Measurements from ENCODE around the gene GALT. TPM values are rescaled to one million over a fixed set of nuclear protein-coding genes. Genes with fewer than 3 reads are reported as not detected.

The GALT gene
- total RNA-seq, 3 donors from 2014 or later: 26.1 to 37.0 (median 36.7) TPM

GRCh38 chr9:34688329-34689115 is 42.0 kb downstream of the GALT start:
- no peaks in the 10 kb centered on the region for H3K27me3 ChIP-seq
- no peaks in the 10 kb centered on the region for H3K4me1 ChIP-seq
- TF ChIP-seq CTCF (IDR thresholded peaks at IDR 0.05) (no peak), POLR2A (IDR thresholded peaks at IDR 0.05) (no peak), POLR2AphosphoS5 (IDR thresholded peaks at IDR 0.05) (no peak)
- no peak overlapping the region for H3K4me3 ChIP-seq
- no peak for DNase-seq (ENCODE audit: low spot score in 2 of 2)
- H3K9me3 ChIP-seq: no peaks in the 10 kb centered on the region
- H3K36me3 ChIP-seq: no peaks in the 10 kb centered on the region
- peak overlapping the region in 1 of 2 donors; percentile 38 for H3K27ac ChIP-seq
- intact Hi-C loops (cut with DNase I; ENCODE audit: low total_unique reads): no loop called here

- Histone ChIP-seq H3K27me3 (no peaks in the 10 kb centered on the region), H3K4me3 (no peak overlapping the region), H3K36me3 (no peaks in the 10 kb centered on the region), H3K4me1 (no peaks in the 10 kb centered on the region), H3K9me3 (no peaks in the 10 kb centered on the region), H3K27ac (no peak overlapping the region)
- no peak for DNase-seq (ENCODE audit: low spot score in 2 of 2)
- TF ChIP-seq CTCF (IDR thresholded peaks at IDR 0.05): no peak
- TF ChIP-seq POLR2A (IDR thresholded peaks at IDR 0.05): no peak
- TF ChIP-seq POLR2AphosphoS5 (IDR thresholded peaks at IDR 0.05): no peak
- intact Hi-C loops (cut with DNase I; ENCODE audit: low total_unique reads): no loop called here
Observed at GRCh38 chr9:34689116-34689470, 42.6 kb downstream of the GALT start.

- TF ChIP-seq CTCF (IDR thresholded peaks at IDR 0.05) (no peak), POLR2A (IDR thresholded peaks at IDR 0.05) (no peak), POLR2AphosphoS5 (IDR thresholded peaks at IDR 0.05) (no peak)
- DNase-seq (ENCODE audit: low spot score in 2 of 2): no peak
- no peaks in the 10 kb centered on the region for H3K36me3 ChIP-seq
- intact Hi-C loops (cut with DNase I; ENCODE audit: low total_unique reads): no loop called here
- no peaks in the 10 kb centered on the region for H3K4me1 ChIP-seq
- H3K27me3 ChIP-seq: no peaks in the 10 kb centered on the region
- H3K4me3 ChIP-seq: no peak overlapping the region
- H3K9me3 ChIP-seq: no peaks in the 10 kb centered on the region
- H3K27ac ChIP-seq: no peak overlapping the region
Observed at GRCh38 chr9:34689512-34689911, 43.0 kb downstream of the GALT start.

GRCh38 chr9:34690983-34691935 is 44.8 kb downstream of the GALT start, which contains the start of gene CCL19:
Gene CCL19 (minus strand): TSS chr9:34691276. CDS start chr9:34691139, 137 bp downstream.
- intact Hi-C loops (cut with DNase I; ENCODE audit: low total_unique reads): no loop called here
- DNase-seq (ENCODE audit: low spot score in 2 of 2): no peak
- Histone ChIP-seq H3K27me3 (no peaks in the 10 kb centered on the region), H3K27ac (no peak within 1 kb of the TSS), H3K36me3 (no peaks in the 10 kb centered on the region), H3K4me3 (no peak within 1 kb of the TSS), H3K9me3 (no peaks in the 10 kb centered on the region), H3K4me1 (no peaks in the 10 kb centered on the region)
- TF ChIP-seq POLR2AphosphoS5 (IDR thresholded peaks at IDR 0.05) (no peak), POLR2A (IDR thresholded peaks at IDR 0.05) (no peak), CTCF (IDR thresholded peaks at IDR 0.05) (no peak)

GRCh38 chr9:34691936-34692315 is 45.5 kb downstream of the GALT start:
- intact Hi-C loops (cut with DNase I; ENCODE audit: low total_unique reads): no loop called here
- H3K4me1 ChIP-seq: no peaks in the 10 kb centered on the region
- no peak for TF ChIP-seq POLR2A (IDR thresholded peaks at IDR 0.05)
- TF ChIP-seq POLR2AphosphoS5 (IDR thresholded peaks at IDR 0.05): no peak
- TF ChIP-seq CTCF (IDR thresholded peaks at IDR 0.05): no peak
- H3K27me3 ChIP-seq: no peaks in the 10 kb centered on the region
- no peak overlapping the region for H3K27ac ChIP-seq
- no peak for DNase-seq (ENCODE audit: low spot score in 2 of 2)
- no peaks in the 10 kb centered on the region for H3K9me3 ChIP-seq
- no peak overlapping the region for H3K4me3 ChIP-seq
- no peaks in the 10 kb centered on the region for H3K36me3 ChIP-seq

Measured in breast epithelium (tissue), 4 donors.